K562 (cell line): Measurements from ENCODE around the gene FAM200B. TPM values are rescaled to one million over a fixed set of nuclear protein-coding genes. Genes with fewer than 3 reads are reported as not detected.

Experiments
- ETV6 ChIP-seq, 3 experiments: fragments of 150-350 bp in 1 of 3; sonication (generic) in 1 of 3; formaldehyde crosslinking in 1 of 3; IDR thresholded peaks; 2 replicates each; pipeline versions ENCODE4 v1.6.1 to v1.8.0; 2014 to 2022; ENCODE audit warnings: borderline replicate concordance in 2 of 3, low read depth in 2 of 3, antibody characterized with exemption in 1 of 3, low read length in 1 of 3, mild to moderate bottlenecking in 1 of 3, missing genetic modification reagents in 1 of 3
- KHSRP ChIP-seq: fragments of 450-650 bp; IDR thresholded peaks from 2 replicates; pipeline ENCODE4 v1.6.1; 2017
- POLR2G ChIP-seq: fragments of 200-400 bp; formaldehyde crosslinking; IDR thresholded peaks from 2 replicates; pipeline ENCODE4 v1.6.1; 2017; ENCODE audit warnings: low read depth, mild to moderate bottlenecking, antibody characterized with exemption, low read length, moderate library complexity
- RHOXF2B ChIP-seq: fragments of 250-450 bp; sonication (Bioruptor Pico); conservative IDR thresholded peaks from 2 replicates; pipeline ENCODE4 v1.5.1; 2021
- SRF ChIP-seq, 2 experiments: fragments of 250-450, 450-650 bp in 1 of 2; sonication (Bioruptor Pico) in 1 of 2; sonication (generic) in 1 of 2; formaldehyde crosslinking; IDR thresholded peaks; 2 replicates each; pipeline versions ENCODE4 v1.5.0 to v1.5.1; 2020 to 2022; ENCODE audit warnings: mild to moderate bottlenecking in 1 of 2, missing genetic modification reagents in 1 of 2
- polyA plus RNA-seq, 8 experiments: library from polyadenylated mRNA; depleted of rRNA in 4 of 8; stranded (reverse) in 5 of 8; unstranded in 3 of 8; fragments of >200 nt; fragmentation: Nextera tagmentation in 2 of 8; fragmentation: Illumina TruSeq in 1 of 8; extraction: Ambion mirVana in 2 of 8; extraction: Trizol in 1 of 8; gene quantifications; 2 replicates each; pipeline versions ENCODE4 v1.2.1 to v1.2.3, GENCODE V29; 2011 to 2014; ENCODE audit warnings: inconsistent platforms in 1 of 8, missing spikeins in 1 of 8
- total RNA-seq, 7 experiments: library from RNA; depleted of rRNA in 6 of 7; stranded (reverse); fragments of >200 nt in 6 of 7; fragmentation: Illumina TruSeq in 2 of 7; extraction: Trizol in 2 of 7; gene quantifications; 2 replicates each; pipeline versions ENCODE4 v1.2.1 to v1.2.3, GENCODE V29; 2011 to 2021; ENCODE audit warnings: low replicate concordance in 1 of 7
- TF ChIP-seq, protein P1 (sequence below): fragments of 450-650 bp; IDR thresholded peaks from 2 replicates; pipeline ENCODE4 v1.6.1; 2017; ENCODE audit warnings: antibody characterized with exemption, mild to moderate bottlenecking
- TF ChIP-seq, protein P2 (sequence below): IDR thresholded peaks from 2 replicates; pipeline ENCODE4 v1.6.1; 2011; ENCODE audit not compliant: insufficient read length; ENCODE audit errors: extremely low read depth
- TF ChIP-seq, protein P3 (sequence below), 3 experiments: fragments of 200-800 bp in 1 of 3; fragments of 250-450 bp in 1 of 3; fragments of 450-650 bp in 1 of 3; sonication (Bioruptor Pico) in 1 of 3; sonication (Bioruptor generic) in 1 of 3; formaldehyde crosslinking in 1 of 3; IDR thresholded peaks; 2 replicates each; pipeline versions ENCODE4 v1.6.1 to v1.8.0; 2016 to 2022; ENCODE audit warnings: mild to moderate bottlenecking in 2 of 3, missing genetic modification characterization in 2 of 3, missing compliant biosample characterization in 1 of 3, moderate library complexity in 1 of 3
- TF ChIP-seq, protein P4 (sequence below): fragments of 250-450 bp; sonication (Bioruptor Pico); IDR thresholded peaks from 2 replicates; pipeline ENCODE4 v1.8.0; 2022; ENCODE audit warnings: inconsistent platforms, mild to moderate bottlenecking, moderate library complexity, borderline replicate concordance
- TF ChIP-seq, protein P5 (sequence below): sonication (generic); formaldehyde crosslinking; IDR thresholded peaks from 2 replicates; pipeline ENCODE4 v1.8.1; 2023; ENCODE audit warnings: mild to moderate bottlenecking, missing genetic modification reagents, moderate library complexity
- TF ChIP-seq, protein P6 (sequence below): fragments of 450-650 bp; formaldehyde crosslinking; IDR thresholded peaks from 2 replicates; pipeline ENCODE4 v1.4.0; 2022; ENCODE audit warnings: missing genetic modification characterization

FAM200B gene
- total and polyA plus RNA-seq, 9 of the 15 experiments (the other 6 are each of a cell fraction or from before 2014, with no cell fraction given) = 17.4 to 48.0 (median 25.5) TPM

DNA sequence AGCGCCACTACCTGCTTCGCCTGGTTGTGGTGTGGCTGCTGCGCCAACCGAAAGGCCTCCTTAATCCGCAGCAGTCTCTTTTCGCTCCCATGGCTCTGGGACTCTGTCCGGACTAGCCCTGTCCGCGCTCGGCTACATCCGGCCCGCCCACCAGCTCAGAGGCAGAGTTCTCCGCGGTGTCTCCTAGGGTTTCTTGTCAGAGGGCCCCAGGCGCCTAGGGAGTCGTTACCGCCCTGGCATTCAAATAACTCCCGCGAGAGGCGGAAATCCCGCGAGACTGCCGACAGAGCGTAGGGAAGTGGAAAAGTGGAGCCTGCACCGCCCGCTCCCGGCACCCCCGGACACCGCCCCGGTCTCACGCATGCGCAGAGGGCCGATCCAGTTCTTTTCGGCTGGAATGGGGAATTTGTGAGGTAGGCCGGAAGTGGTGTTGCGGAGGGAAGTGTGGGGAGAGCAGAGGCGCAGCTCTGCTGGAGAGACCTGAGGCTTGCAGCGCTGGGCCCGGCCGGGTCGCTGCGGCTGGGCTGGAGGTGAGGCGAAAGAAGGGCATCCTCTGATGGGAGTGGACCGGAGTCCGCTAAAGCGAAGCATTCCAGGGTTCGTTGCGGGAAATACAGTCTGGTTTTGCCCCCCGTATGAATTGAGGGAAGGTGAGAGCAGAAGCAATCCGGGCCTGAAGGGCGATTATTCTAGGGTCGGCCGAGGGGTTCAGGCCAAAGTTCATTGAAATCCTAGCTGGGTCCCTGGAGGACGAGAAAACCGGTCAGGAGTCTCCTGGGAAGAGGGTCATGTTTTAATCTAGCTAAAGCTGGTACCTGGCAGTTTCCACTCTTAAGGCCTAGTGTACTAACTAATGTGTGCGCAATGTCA lies at the start of gene FAM200B (continued):
- TF ChIP-seq, protein P1, sequence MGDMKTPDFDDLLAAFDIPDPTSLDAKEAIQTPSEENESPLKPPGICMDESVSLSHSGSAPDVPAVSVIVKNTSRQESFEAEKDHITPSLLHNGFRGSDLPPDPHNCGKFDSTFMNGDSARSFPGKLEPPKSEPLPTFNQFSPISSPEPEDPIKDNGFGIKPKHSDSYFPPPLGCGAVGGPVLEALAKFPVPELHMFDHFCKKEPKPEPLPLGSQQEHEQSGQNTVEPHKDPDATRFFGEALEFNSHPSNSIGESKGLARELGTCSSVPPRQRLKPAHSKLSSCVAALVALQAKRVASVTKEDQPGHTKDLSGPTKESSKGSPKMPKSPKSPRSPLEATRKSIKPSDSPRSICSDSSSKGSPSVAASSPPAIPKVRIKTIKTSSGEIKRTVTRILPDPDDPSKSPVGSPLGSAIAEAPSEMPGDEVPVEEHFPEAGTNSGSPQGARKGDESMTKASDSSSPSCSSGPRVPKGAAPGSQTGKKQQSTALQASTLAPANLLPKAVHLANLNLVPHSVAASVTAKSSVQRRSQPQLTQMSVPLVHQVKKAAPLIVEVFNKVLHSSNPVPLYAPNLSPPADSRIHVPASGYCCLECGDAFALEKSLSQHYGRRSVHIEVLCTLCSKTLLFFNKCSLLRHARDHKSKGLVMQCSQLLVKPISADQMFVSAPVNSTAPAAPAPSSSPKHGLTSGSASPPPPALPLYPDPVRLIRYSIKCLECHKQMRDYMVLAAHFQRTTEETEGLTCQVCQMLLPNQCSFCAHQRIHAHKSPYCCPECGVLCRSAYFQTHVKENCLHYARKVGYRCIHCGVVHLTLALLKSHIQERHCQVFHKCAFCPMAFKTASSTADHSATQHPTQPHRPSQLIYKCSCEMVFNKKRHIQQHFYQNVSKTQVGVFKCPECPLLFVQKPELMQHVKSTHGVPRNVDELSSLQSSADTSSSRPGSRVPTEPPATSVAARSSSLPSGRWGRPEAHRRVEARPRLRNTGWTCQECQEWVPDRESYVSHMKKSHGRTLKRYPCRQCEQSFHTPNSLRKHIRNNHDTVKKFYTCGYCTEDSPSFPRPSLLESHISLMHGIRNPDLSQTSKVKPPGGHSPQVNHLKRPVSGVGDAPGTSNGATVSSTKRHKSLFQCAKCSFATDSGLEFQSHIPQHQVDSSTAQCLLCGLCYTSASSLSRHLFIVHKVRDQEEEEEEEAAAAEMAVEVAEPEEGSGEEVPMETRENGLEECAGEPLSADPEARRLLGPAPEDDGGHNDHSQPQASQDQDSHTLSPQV = no peak; the same call in 1 of the 2 replicates
- TF ChIP-seq RHOXF2B = no peak
- TF ChIP-seq KHSRP = no peak
- TF ChIP-seq, protein P2, sequence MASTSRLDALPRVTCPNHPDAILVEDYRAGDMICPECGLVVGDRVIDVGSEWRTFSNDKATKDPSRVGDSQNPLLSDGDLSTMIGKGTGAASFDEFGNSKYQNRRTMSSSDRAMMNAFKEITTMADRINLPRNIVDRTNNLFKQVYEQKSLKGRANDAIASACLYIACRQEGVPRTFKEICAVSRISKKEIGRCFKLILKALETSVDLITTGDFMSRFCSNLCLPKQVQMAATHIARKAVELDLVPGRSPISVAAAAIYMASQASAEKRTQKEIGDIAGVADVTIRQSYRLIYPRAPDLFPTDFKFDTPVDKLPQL = no peak
- peak; percentile 96 for TF ChIP-seq POLR2G
- TF ChIP-seq, protein P3, sequence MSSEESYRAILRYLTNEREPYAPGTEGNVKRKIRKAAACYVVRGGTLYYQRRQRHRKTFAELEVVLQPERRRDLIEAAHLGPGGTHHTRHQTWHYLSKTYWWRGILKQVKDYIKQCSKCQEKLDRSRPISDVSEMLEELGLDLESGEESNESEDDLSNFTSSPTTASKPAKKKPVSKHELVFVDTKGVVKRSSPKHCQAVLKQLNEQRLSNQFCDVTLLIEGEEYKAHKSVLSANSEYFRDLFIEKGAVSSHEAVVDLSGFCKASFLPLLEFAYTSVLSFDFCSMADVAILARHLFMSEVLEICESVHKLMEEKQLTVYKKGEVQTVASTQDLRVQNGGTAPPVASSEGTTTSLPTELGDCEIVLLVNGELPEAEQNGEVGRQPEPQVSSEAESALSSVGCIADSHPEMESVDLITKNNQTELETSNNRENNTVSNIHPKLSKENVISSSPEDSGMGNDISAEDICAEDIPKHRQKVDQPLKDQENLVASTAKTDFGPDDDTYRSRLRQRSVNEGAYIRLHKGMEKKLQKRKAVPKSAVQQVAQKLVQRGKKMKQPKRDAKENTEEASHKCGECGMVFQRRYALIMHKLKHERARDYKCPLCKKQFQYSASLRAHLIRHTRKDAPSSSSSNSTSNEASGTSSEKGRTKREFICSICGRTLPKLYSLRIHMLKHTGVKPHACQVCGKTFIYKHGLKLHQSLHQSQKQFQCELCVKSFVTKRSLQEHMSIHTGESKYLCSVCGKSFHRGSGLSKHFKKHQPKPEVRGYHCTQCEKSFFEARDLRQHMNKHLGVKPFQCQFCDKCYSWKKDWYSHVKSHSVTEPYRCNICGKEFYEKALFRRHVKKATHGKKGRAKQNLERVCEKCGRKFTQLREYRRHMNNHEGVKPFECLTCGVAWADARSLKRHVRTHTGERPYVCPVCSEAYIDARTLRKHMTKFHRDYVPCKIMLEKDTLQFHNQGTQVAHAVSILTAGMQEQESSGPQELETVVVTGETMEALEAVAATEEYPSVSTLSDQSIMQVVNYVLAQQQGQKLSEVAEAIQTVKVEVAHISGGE (CRISPR knock-in tag; IDR thresholded peaks at IDR 0.05) = peak in 2 of 3 experiments; percentile 72 to 96; a peak in 5 of 6 replicates
- TF ChIP-seq, protein P4, sequence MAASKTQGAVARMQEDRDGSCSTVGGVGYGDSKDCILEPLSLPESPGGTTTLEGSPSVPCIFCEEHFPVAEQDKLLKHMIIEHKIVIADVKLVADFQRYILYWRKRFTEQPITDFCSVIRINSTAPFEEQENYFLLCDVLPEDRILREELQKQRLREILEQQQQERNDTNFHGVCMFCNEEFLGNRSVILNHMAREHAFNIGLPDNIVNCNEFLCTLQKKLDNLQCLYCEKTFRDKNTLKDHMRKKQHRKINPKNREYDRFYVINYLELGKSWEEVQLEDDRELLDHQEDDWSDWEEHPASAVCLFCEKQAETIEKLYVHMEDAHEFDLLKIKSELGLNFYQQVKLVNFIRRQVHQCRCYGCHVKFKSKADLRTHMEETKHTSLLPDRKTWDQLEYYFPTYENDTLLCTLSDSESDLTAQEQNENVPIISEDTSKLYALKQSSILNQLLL (CRISPR knock-in tag) = no peak
- TF ChIP-seq, protein P5, sequence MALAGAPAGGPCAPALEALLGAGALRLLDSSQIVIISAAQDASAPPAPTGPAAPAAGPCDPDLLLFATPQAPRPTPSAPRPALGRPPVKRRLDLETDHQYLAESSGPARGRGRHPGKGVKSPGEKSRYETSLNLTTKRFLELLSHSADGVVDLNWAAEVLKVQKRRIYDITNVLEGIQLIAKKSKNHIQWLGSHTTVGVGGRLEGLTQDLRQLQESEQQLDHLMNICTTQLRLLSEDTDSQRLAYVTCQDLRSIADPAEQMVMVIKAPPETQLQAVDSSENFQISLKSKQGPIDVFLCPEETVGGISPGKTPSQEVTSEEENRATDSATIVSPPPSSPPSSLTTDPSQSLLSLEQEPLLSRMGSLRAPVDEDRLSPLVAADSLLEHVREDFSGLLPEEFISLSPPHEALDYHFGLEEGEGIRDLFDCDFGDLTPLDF (CRISPR knock-in tag) = peak; percentile 75
- no peak for TF ChIP-seq ETV6 (IDR thresholded peaks at IDR 0.05; ENCODE audit: borderline replicate concordance in 1 of 2, low read depth in 2 of 2, low read length in 1 of 2)
- TF ChIP-seq ETV6 (CRISPR knock-in tag; IDR thresholded peaks at IDR 0.05; ENCODE audit: borderline replicate concordance) = no peak
- TF ChIP-seq SRF (CRISPR knock-in tag; IDR thresholded peaks at IDR 0.05) = peak in 1 of 2 experiments; percentile 79; a peak in 2 of 4 replicates
- TF ChIP-seq, protein P6, sequence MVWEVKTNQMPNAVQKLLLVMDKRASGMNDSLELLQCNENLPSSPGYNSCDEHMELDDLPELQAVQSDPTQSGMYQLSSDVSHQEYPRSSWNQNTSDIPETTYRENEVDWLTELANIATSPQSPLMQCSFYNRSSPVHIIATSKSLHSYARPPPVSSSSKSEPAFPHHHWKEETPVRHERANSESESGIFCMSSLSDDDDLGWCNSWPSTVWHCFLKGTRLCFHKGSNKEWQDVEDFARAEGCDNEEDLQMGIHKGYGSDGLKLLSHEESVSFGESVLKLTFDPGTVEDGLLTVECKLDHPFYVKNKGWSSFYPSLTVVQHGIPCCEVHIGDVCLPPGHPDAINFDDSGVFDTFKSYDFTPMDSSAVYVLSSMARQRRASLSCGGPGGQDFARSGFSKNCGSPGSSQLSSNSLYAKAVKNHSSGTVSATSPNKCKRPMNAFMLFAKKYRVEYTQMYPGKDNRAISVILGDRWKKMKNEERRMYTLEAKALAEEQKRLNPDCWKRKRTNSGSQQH = no peak
